SIG-M5 (cell line): ENCODE results near the gene POU2AF2.
"Not testable (repeated sequence)": the region's sequence is repeated elsewhere in the genome, so short reads cannot be mapped to it uniquely, and the experiment has no call there.

Source experiments
- DNase-seq: peaks from one replicate; lab custom pipeline; 2025; lab: John Stamatoyannopoulos, UW

POU2AF2 gene

GRCh38 chr11:111245425-111245824 is at the start of gene POU2AF2:
TSS of gene POU2AF2 (plus strand) at chr11:111245725. CDS start at chr11:111245854, 129 bp downstream.
- DNase-seq, result no peak

GRCh38 chr11:111200010-111200534 is 45.5 kb upstream of the POU2AF2 start:
- DNase-seq, result no peak

- DNase-seq, result no peak
Observed at GRCh38 chr11:111204211-111204610, 41.3 kb upstream of the POU2AF2 start.

- no peak for DNase-seq
Observed at GRCh38 chr11:111205632-111206385, 39.7 kb upstream of the POU2AF2 start.

- no peak for DNase-seq
Observed at GRCh38 chr11:111206472-111206871, 39.1 kb upstream of the POU2AF2 start.

- no peak for DNase-seq
Observed at GRCh38 chr11:111207213-111207612, 38.3 kb upstream of the POU2AF2 start.

- DNase-seq, result no peak
Observed at GRCh38 chr11:111209543-111210355, 35.8 kb upstream of the POU2AF2 start.

GRCh38 chr11:111213256-111213655 is 32.3 kb upstream of the POU2AF2 start:
- no peak for DNase-seq

- DNase-seq, result no peak
Observed at GRCh38 chr11:111220721-111221120, 24.8 kb upstream of the POU2AF2 start.

GRCh38 chr11:111221208-111221607 is 24.3 kb upstream of the POU2AF2 start:
- DNase-seq, result no peak

- not testable (repeated sequence) for DNase-seq
Observed at GRCh38 chr11:111221936-111222335, 23.6 kb upstream of the POU2AF2 start.

GRCh38 chr11:111222821-111223455 is 22.6 kb upstream of the POU2AF2 start:
- DNase-seq, result not testable (repeated sequence)

GRCh38 chr11:111225881-111226280 is 19.6 kb upstream of the POU2AF2 start:
- DNase-seq, result no peak

- no peak for DNase-seq
Observed at GRCh38 chr11:111229604-111230003, 15.9 kb upstream of the POU2AF2 start.

- no peak for DNase-seq
Observed at GRCh38 chr11:111230122-111230465, 15.4 kb upstream of the POU2AF2 start.

GRCh38 chr11:111231836-111232235 is 13.7 kb upstream of the POU2AF2 start:
- no peak for DNase-seq

GRCh38 chr11:111236383-111236782 is 9.1 kb upstream of the POU2AF2 start:
- DNase-seq, result no peak

- no peak for DNase-seq
Observed at GRCh38 chr11:111237926-111238325, 7.6 kb upstream of the POU2AF2 start.

GRCh38 chr11:111246956-111247355 is 1.4 kb downstream of the POU2AF2 start:
- DNase-seq, result no peak

GRCh38 chr11:111250936-111251335 is 5.4 kb downstream of the POU2AF2 start:
- DNase-seq, result no peak

GRCh38 chr11:111253131-111253530 is 7.6 kb downstream of the POU2AF2 start:
- DNase-seq, result no peak

GRCh38 chr11:111253630-111254029 is 8.1 kb downstream of the POU2AF2 start:
- no peak for DNase-seq

GRCh38 chr11:111258046-111258445 is 12.5 kb downstream of the POU2AF2 start:
- DNase-seq, result no peak
